Measurements from ENCODE around the gene PLPP3. TPM values are rescaled to one million over a fixed set of nuclear protein-coding genes. Genes with fewer than 3 reads are reported as not detected.

PLPP3 gene
- total RNA-seq, 1 experiment from 2014 or later: 0.39 TPM

DNA sequence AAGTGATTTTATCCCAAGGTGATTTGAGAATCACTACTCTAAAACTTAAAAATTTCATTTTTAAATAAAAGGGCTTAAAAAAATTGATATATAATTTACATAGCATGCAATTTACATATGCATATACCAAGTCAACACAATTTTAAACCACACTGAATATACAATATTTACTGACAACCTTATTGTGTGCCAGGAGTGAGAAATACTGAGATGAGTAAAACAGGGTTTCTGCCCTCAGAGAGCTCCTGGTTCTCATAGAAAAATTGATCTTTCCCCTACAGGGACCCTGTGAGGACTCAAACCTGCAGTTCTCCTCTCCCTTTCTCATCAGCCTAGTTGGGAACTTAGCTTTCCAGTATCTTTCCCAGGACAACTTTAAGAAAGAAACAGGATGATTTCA lies 27.0 kb downstream of the PLPP3 start:
- TF ChIP-seq, protein P1, sequence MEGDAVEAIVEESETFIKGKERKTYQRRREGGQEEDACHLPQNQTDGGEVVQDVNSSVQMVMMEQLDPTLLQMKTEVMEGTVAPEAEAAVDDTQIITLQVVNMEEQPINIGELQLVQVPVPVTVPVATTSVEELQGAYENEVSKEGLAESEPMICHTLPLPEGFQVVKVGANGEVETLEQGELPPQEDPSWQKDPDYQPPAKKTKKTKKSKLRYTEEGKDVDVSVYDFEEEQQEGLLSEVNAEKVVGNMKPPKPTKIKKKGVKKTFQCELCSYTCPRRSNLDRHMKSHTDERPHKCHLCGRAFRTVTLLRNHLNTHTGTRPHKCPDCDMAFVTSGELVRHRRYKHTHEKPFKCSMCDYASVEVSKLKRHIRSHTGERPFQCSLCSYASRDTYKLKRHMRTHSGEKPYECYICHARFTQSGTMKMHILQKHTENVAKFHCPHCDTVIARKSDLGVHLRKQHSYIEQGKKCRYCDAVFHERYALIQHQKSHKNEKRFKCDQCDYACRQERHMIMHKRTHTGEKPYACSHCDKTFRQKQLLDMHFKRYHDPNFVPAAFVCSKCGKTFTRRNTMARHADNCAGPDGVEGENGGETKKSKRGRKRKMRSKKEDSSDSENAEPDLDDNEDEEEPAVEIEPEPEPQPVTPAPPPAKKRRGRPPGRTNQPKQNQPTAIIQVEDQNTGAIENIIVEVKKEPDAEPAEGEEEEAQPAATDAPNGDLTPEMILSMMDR (conservative IDR thresholded peaks at IDR 0.05; ENCODE audit: low read depth, low read length): no peak
- TF ChIP-seq EZH2 (IDR thresholded peaks at IDR 0.05; ENCODE audit: borderline replicate concordance, low read depth, low read length, poor library complexity, severe bottlenecking): no peak
- ChIA-PET CTCF (no interaction called here), POLR2A (ENCODE audit: low non-redundant PET) (no interaction called here)
- no peak overlapping the region for H3K27ac ChIP-seq (ENCODE audit: low read depth, low read length, poor library complexity, severe bottlenecking)
- intact Hi-C loops (cut with micrococcal nuclease; ENCODE audit: unreplicated experiment): no loop called here
- no peaks in the 10 kb centered on the region for H3K9me3 ChIP-seq (ENCODE audit: low read depth, low read length, poor library complexity, severe bottlenecking)
- H3K4me1 ChIP-seq (ENCODE audit: insufficient read depth, low read length, poor library complexity, severe bottlenecking): no peaks in the 10 kb centered on the region
- no peak overlapping the region for H3K4me3 ChIP-seq (ENCODE audit: low read depth, low read length, poor library complexity, severe bottlenecking)
- no peak for DNase-seq (ENCODE audit: low spot score)
- H3K27me3 ChIP-seq (replicated peaks; ENCODE audit: insufficient read depth, low read depth, low read length, poor library complexity): no peaks in the 10 kb centered on the region
- H3K36me3 ChIP-seq (ENCODE audit: insufficient read depth, low read length, poor library complexity, severe bottlenecking): no peaks in the 10 kb centered on the region
- no TSS peak for BruUV-seq (replicated peaks)

DNA sequence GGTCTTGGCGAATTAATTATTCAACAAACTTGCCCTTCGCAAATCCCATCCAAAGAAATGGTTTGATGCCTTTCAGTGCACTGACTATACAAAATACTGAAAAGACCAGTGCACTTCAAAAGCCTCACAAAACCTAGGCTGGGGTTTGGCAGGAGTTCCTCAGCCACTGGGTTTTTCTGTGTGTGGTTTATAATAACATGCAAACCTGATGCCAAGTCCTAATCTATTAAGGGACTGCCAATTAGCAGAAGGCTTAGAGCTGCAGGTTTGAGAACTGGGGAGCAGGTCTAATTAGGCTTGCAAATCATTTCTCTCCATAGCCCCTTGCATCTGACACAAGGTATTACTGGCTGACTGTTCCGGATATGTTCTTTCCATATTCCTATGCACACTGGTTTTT lies 27.7 kb downstream of the PLPP3 start:
- Histone ChIP-seq H3K4me1 (ENCODE audit: insufficient read depth, low read length, poor library complexity, severe bottlenecking) (no peaks in the 10 kb centered on the region), H3K27me3 (replicated peaks; ENCODE audit: insufficient read depth, low read depth, low read length, poor library complexity) (no peaks in the 10 kb centered on the region), H3K36me3 (ENCODE audit: insufficient read depth, low read length, poor library complexity, severe bottlenecking) (no peaks in the 10 kb centered on the region), H3K27ac (ENCODE audit: low read depth, low read length, poor library complexity, severe bottlenecking) (no peak overlapping the region), H3K9me3 (ENCODE audit: low read depth, low read length, poor library complexity, severe bottlenecking) (no peaks in the 10 kb centered on the region), H3K4me3 (ENCODE audit: low read depth, low read length, poor library complexity, severe bottlenecking) (no peak overlapping the region)
- no peak for DNase-seq (ENCODE audit: low spot score)
- no TSS peak for BruUV-seq (replicated peaks)
- CTCF ChIA-PET: no interaction called here
- POLR2A ChIA-PET (ENCODE audit: low non-redundant PET): no interaction called here
- intact Hi-C loops (cut with micrococcal nuclease; ENCODE audit: unreplicated experiment): no loop called here
- TF ChIP-seq, protein P1 (conservative IDR thresholded peaks at IDR 0.05; ENCODE audit: low read depth, low read length): no peak
- no peak for TF ChIP-seq EZH2 (IDR thresholded peaks at IDR 0.05; ENCODE audit: borderline replicate concordance, low read depth, low read length, poor library complexity, severe bottlenecking)

DNA sequence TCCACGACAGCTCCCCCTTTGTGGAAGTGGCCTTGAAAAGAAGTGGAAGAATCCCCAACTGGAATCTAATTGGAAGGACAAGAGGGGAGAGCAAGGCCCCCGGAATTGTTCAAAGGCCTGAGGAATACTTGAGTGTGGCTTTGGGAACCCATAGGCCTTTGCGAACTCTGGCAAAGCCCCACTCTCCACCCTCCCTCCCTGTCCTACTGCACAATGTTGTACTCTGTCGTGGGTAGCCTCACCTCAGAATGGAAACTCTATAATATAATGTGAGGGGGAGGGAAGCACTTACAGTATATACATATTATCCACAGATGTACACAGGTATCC lies 28.5 kb downstream of the PLPP3 start:
- no peak overlapping the region for H3K4me3 ChIP-seq (ENCODE audit: low read depth, low read length, poor library complexity, severe bottlenecking)
- DNase-seq (ENCODE audit: low spot score): no peak
- BruUV-seq (replicated peaks): no TSS peak
- H3K27me3 ChIP-seq (replicated peaks; ENCODE audit: insufficient read depth, low read depth, low read length, poor library complexity): no peaks in the 10 kb centered on the region
- no peaks in the 10 kb centered on the region for H3K4me1 ChIP-seq (ENCODE audit: insufficient read depth, low read length, poor library complexity, severe bottlenecking)
- H3K27ac ChIP-seq (ENCODE audit: low read depth, low read length, poor library complexity, severe bottlenecking): no peak overlapping the region
- intact Hi-C loops (cut with micrococcal nuclease; ENCODE audit: unreplicated experiment): no loop called here
- H3K9me3 ChIP-seq (ENCODE audit: low read depth, low read length, poor library complexity, severe bottlenecking): no peaks in the 10 kb centered on the region
- POLR2A ChIA-PET (ENCODE audit: low non-redundant PET): no interaction called here
- CTCF ChIA-PET: no interaction called here
- TF ChIP-seq EZH2 (IDR thresholded peaks at IDR 0.05; ENCODE audit: borderline replicate concordance, low read depth, low read length, poor library complexity, severe bottlenecking): no peak
- TF ChIP-seq, protein P1 (conservative IDR thresholded peaks at IDR 0.05; ENCODE audit: low read depth, low read length): no peak
- no peaks in the 10 kb centered on the region for H3K36me3 ChIP-seq (ENCODE audit: insufficient read depth, low read length, poor library complexity, severe bottlenecking)

All from A673 (cell line).